HCT116 (cell line): ENCODE measurements around the gene IBA57. TPM values are rescaled to one million over a fixed set of nuclear protein-coding genes. Genes with fewer than 3 reads are reported as not detected.
A peak's percentile ranks its signal among the peaks of the same experiment; 100 is the strongest.

ENCODE experiments used
- ATAC-seq: fragments of 200-7000 bp; cut with Tn5 transposase; 2 replicates; pipeline ENCODE4 v1.9.1; 2020; ENCODE audit warnings: mild to moderate bottlenecking, moderate library complexity
- BruUV-seq: library from RNA; stranded (reverse); fragments of 400-500 nt; replicated peaks from 2 replicates; lab custom pipeline; 2021; lab: Mats Ljungman, UMichigan
- CTCF ChIA-PET: fragments of 300-600 bp; sonication (Branson Sonifier 250); formaldehyde crosslinking; loops from one replicate; lab custom pipeline; 2021; ENCODE audit warnings: antibody characterized with exemption; lab: Charles Lee
- POLR2A ChIA-PET: fragments of 300-600, 350-600 bp; sonication (Branson Sonifier 250); formaldehyde crosslinking; loops from one replicate; lab custom pipeline; 2021; ENCODE audit warnings: antibody characterized with exemption; lab: Charles Lee
- RAD21 ChIA-PET, 2 experiments: fragments of 300-600 bp; sonication (Branson Sonifier 250); formaldehyde crosslinking; loops; one replicate each; lab custom pipeline; 2023; ENCODE audit warnings: low total read pairs in 2 of 2; ENCODE audit not compliant: uncharacterized antibody in 2 of 2, unreplicated experiment in 2 of 2, low non-redundant PET in 1 of 2; lab: Charles Lee
- DNase-seq: peaks from one replicate; pipeline ENCODE4 v3.0.0-alpha.2; 2010; ENCODE audit warnings: low read depth, low spot score
- H2AFZ ChIP-seq: fragments of 200-600 bp; shearing (Covaris generic), sonication (generic); 2 replicates; pipeline ENCODE4 v1.6.1; 2017; ENCODE audit warnings: low read depth, mixed run types, mixed read lengths, antibody characterized with exemption, low read length; ENCODE audit not compliant: poor library complexity, severe bottlenecking
- H3K27ac ChIP-seq: 2 replicates; pipeline ENCODE4 v1.5.1; 2012; ENCODE audit warnings: low read depth, low read length
- H3K27me3 ChIP-seq: fragments of 200-600 bp; sonication (generic); 2 replicates; pipeline ENCODE4 v1.6.1; 2016; ENCODE audit warnings: mixed run types, low read length, mixed read lengths; ENCODE audit not compliant: insufficient read depth
- H3K36me3 ChIP-seq, 2 experiments: fragments of 200-500 bp in 1 of 2; fragments of 200-600 bp in 1 of 2; sonication (Bioruptor generic) in 1 of 2; sonication (generic) in 1 of 2; 2 replicates each; pipeline versions ENCODE4 v1.5.1 to v1.6.1; 2014 to 2016; ENCODE audit warnings: low read length in 2 of 2, inconsistent platforms in 1 of 2, mixed read lengths in 1 of 2, mixed run types in 1 of 2; ENCODE audit not compliant: insufficient read depth in 2 of 2, control insufficient read depth in 1 of 2
- H3K4me1 ChIP-seq, 2 experiments: fragments of 200-600 bp in 1 of 2; sonication (generic) in 1 of 2; 2 replicates each; pipeline versions ENCODE4 v1.5.1 to v1.6.1; 2012 to 2017; ENCODE audit warnings: low read length in 2 of 2, inconsistent platforms in 1 of 2, mild to moderate bottlenecking in 1 of 2, mixed read lengths in 1 of 2, mixed run types in 1 of 2, moderate library complexity in 1 of 2; ENCODE audit not compliant: insufficient read depth in 2 of 2, control insufficient read depth in 1 of 2
- H3K4me2 ChIP-seq: fragments of 200-600 bp; sonication (generic); 2 replicates; pipeline ENCODE4 v1.6.1; 2017; ENCODE audit warnings: mixed run types, low read length, mixed read lengths
- H3K4me3 ChIP-seq, 2 experiments: fragments of 200-600 bp in 1 of 2; sonication (generic) in 1 of 2; replicated peaks in 1 of 2; 2 replicates each; pipeline ENCODE4 v1.5.1; 2011 to 2016; ENCODE audit warnings: low read length in 2 of 2, control low read depth in 1 of 2, low read depth in 1 of 2, mild to moderate bottlenecking in 1 of 2, mixed read lengths in 1 of 2, mixed run types in 1 of 2
- H3K79me2 ChIP-seq: fragments of 200-600 bp; sonication (generic); 2 replicates; pipeline ENCODE4 v1.6.1; 2017; ENCODE audit warnings: mild to moderate bottlenecking, mixed run types, low read length, moderate library complexity, mixed read lengths; ENCODE audit not compliant: insufficient read depth
- H3K9ac ChIP-seq: fragments of 200-600 bp; sonication (generic); 2 replicates; pipeline ENCODE4 v1.6.1; 2016; ENCODE audit warnings: low read length, mixed read lengths
- H3K9me2 ChIP-seq: fragments of 200-600 bp; sonication (generic), shearing (Covaris generic); 2 replicates; pipeline ENCODE4 v1.6.1; 2017; ENCODE audit warnings: mixed run types, mild to moderate bottlenecking, moderate library complexity; ENCODE audit not compliant: insufficient read depth
- H3K9me3 ChIP-seq, 2 experiments: fragments of 200-500 bp in 1 of 2; fragments of 200-600 bp in 1 of 2; sonication (Bioruptor generic) in 1 of 2; sonication (generic) in 1 of 2; 2 replicates each; pipeline ENCODE4 v1.6.1; 2014 to 2017; ENCODE audit warnings: low read length in 2 of 2, mixed read lengths in 2 of 2, inconsistent platforms in 1 of 2, low read depth in 1 of 2, mild to moderate bottlenecking in 1 of 2, mixed run types in 1 of 2, moderate library complexity in 1 of 2; ENCODE audit not compliant: control insufficient read depth in 1 of 2, insufficient read depth in 1 of 2
- H4K20me1 ChIP-seq: fragments of 200-600 bp; sonication (generic), shearing (Covaris generic); 2 replicates; pipeline ENCODE4 v1.6.1; 2017; ENCODE audit warnings: mixed run types, mild to moderate bottlenecking, moderate library complexity; ENCODE audit not compliant: insufficient read depth
- CBX3 ChIP-seq: IDR thresholded peaks from 2 replicates; pipeline ENCODE4 v1.6.1; 2012; ENCODE audit warnings: low read depth
- CEBPB ChIP-seq: IDR thresholded peaks from 2 replicates; pipeline ENCODE4 v1.6.1; 2012; ENCODE audit warnings: low read depth
- JUND ChIP-seq: IDR thresholded peaks from 2 replicates; pipeline ENCODE4 v1.6.1; 2012
- REST ChIP-seq: IDR thresholded peaks from 2 replicates; pipeline ENCODE4 v1.6.1; 2012; ENCODE audit warnings: low read depth
- SP1 ChIP-seq: IDR thresholded peaks from 2 replicates; pipeline ENCODE4 v1.6.1; 2012; ENCODE audit warnings: low read depth
- YY1 ChIP-seq: IDR thresholded peaks from 2 replicates; pipeline ENCODE4 v1.6.1; 2011; ENCODE audit warnings: low read length, low read depth, moderate library complexity, mild to moderate bottlenecking; ENCODE audit not compliant: insufficient replicate concordance; ENCODE audit errors: extremely low read depth
- ZBTB33 ChIP-seq: IDR thresholded peaks from 2 replicates; pipeline ENCODE4 v1.6.1; 2011; ENCODE audit warnings: mild to moderate bottlenecking, low read length, moderate library complexity; ENCODE audit not compliant: insufficient replicate concordance; ENCODE audit errors: extremely low read depth
- ZFX ChIP-seq: fragments of 450-650 bp; IDR thresholded peaks from 2 replicates; pipeline ENCODE4 v1.6.1; 2017
- intact Hi-C: fragments of 100-400 bp; cut with micrococcal nuclease; formaldehyde crosslinking; loops from 2 replicates; pipeline ENCODE4 v1.10.0; 2022
- total RNA-seq: library from RNA; stranded (reverse); gene quantifications from one replicate; pipeline ENCODE4 v1.2.1, GENCODE V29; 2021; ENCODE audit not compliant: unreplicated experiment

Gene IBA57
- total RNA-seq, 1 experiment from 2014 or later: 11.6 TPM

DNA sequence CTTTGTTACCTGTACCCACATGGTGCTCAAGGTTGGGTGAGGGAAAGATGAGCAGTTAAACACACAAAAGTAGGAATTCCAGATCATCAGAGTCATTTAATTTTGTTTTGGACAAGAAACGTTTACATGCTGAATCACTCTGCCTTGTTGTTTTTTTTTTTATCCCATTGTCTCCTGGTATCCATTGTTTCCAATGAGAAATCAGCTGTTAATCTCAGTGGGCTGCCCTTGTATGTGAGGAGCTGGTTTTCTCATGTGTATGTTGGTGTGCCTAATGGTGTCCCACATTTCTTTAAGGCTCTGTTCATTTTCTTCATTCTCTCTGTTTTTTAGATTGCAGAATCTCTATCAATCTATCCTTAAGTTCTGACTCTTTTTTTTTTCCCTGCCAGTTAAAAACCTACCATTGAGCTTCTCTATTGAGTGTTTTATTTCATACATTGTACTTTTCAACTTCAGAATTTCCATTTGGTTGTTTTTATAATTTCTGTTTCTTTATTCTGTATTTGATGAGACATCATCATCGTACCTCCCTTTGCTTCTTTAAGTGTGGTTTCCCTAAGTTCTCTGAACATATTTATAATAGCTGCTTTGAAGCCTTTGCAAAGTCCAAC is 33.5 kb downstream of the IBA57 start:
- TF ChIP-seq YY1: no peak
- TF ChIP-seq SP1: no peak
- TF ChIP-seq CBX3: peak; percentile 99
- TF ChIP-seq JUND: no peak
- H3K27me3 ChIP-seq: no peaks in the 10 kb centered on the region
- H3K27ac ChIP-seq: peak overlapping the region; percentile 33; the same call in 1 of the 2 replicates
- BruUV-seq: no TSS peak
- H3K36me3 ChIP-seq: no peaks in the 10 kb centered on the region
- no peaks in the 10 kb centered on the region for H3K4me1 ChIP-seq
- ATAC-seq (no peak), DNase-seq (peak; percentile 13)
- ChIA-PET POLR2A (no interaction called here), RAD21 (no interaction called here), CTCF (interaction anchor here (0.6 to 1.0 kb wide), 2 partner anchors 14 to 34 kb away, joined by 3 to 4 read pairs; partner anchors contain the start of gene IBA57)
- H3K9me2 ChIP-seq: no peaks in the 10 kb centered on the region
- no peak overlapping the region for H3K4me3 ChIP-seq
- no peak overlapping the region for H3K4me2 ChIP-seq
- H3K9me3 ChIP-seq: peaks cover 9 to 24% of the 10 kb centered on the region in 2 experiments; a peak in 3 of 4 replicates
- no peak overlapping the region for H2AFZ ChIP-seq
- intact Hi-C loops: no loop called here
- H3K9ac ChIP-seq: no peak overlapping the region
- no peaks in the 10 kb centered on the region for H4K20me1 ChIP-seq
- no peaks in the 10 kb centered on the region for H3K79me2 ChIP-seq

- intact Hi-C loops: no loop called here
- H3K27ac ChIP-seq: no peak overlapping the region
- no peaks in the 10 kb centered on the region for H3K79me2 ChIP-seq
- POLR2A ChIA-PET: no interaction called here
- no peaks in the 10 kb centered on the region for H3K9me2 ChIP-seq
- no peaks in the 10 kb centered on the region for H3K36me3 ChIP-seq
- BruUV-seq: no TSS peak
- TF ChIP-seq REST (no peak), ZFX (no peak), ZBTB33 (no peak), YY1 (no peak), CEBPB (no peak)
- H3K27me3 ChIP-seq: no peaks in the 10 kb centered on the region
- ATAC-seq: no peak
- H3K9me3 ChIP-seq: peaks cover 0 to 6% of the 10 kb centered on the region in 2 experiments; a peak in 2 of 4 replicates
- CTCF ChIA-PET: interaction anchor here (1.3 kb wide), 1 partner anchor 206 kb away, joined by 3 read pairs; no protein-coding TSS in a partner anchor
- H3K4me3 ChIP-seq: no peak overlapping the region
- no peaks in the 10 kb centered on the region for H4K20me1 ChIP-seq
- H3K4me1 ChIP-seq: peaks cover 8 to 10% of the 10 kb centered on the region in 2 experiments
- no peak overlapping the region for H3K4me2 ChIP-seq
- DNase-seq: no peak
- RAD21 ChIA-PET: no interaction called here
- H2AFZ ChIP-seq: no peak overlapping the region
- H3K9ac ChIP-seq: no peak overlapping the region
These were observed 39.4 kb downstream of the IBA57 start for GRCh38 chr1:228204958-228205357.
